CD4-positive, alpha-beta T cell treated with Interleukin-21 for 1 hour (primary cell): ENCODE measurements around the gene NID1.
"Not testable (repeated sequence)": the region's sequence is repeated elsewhere in the genome, so short reads cannot be mapped to it uniquely, and the experiment has no call there.

Experiments
- DNase-seq: peaks from one replicate; pipeline ENCODE4 v3.0.0-alpha.2; 2020

NID1 gene

GRCh38 chr1:235993652-235994051, 71.2 kb downstream of the NID1 start:
- no peak for DNase-seq

GRCh38 chr1:235992868-235993267, 72.0 kb downstream of the NID1 start:
- DNase-seq, result no peak

- no peak for DNase-seq
Measured at GRCh38 chr1:235992346-235992745, 72.5 kb downstream of the NID1 start.

GRCh38 chr1:235990330-235990795, 74.5 kb downstream of the NID1 start:
- no peak for DNase-seq

GRCh38 chr1:235989105-235989504, 75.8 kb downstream of the NID1 start:
- DNase-seq, result no peak

GRCh38 chr1:235986869-235987268, 78.0 kb downstream of the NID1 start:
- no peak for DNase-seq

- DNase-seq, result no peak
Measured at GRCh38 chr1:235984041-235984825, 80.7 kb downstream of the NID1 start.

GRCh38 chr1:235980976-235981375, 83.9 kb downstream of the NID1 start:
- no peak for DNase-seq

GRCh38 chr1:235979716-235980333, 85.1 kb downstream of the NID1 start:
- no peak for DNase-seq

GRCh38 chr1:235979176-235979575, 85.7 kb downstream of the NID1 start:
- no peak for DNase-seq

- no peak for DNase-seq
Measured at GRCh38 chr1:235976490-235976889, 88.4 kb downstream of the NID1 start.

GRCh38 chr1:235974616-235975015, 90.3 kb downstream of the NID1 start:
- no peak for DNase-seq

GRCh38 chr1:235972691-235973090, 92.2 kb downstream of the NID1 start:
- not testable (repeated sequence) for DNase-seq

GRCh38 chr1:235972311-235972689, 92.6 kb downstream of the NID1 start:
- DNase-seq, result no peak

GRCh38 chr1:235971571-235972310, 93.1 kb downstream of the NID1 start:
- DNase-seq, result peak; percentile 91

- no peak for DNase-seq
Measured at GRCh38 chr1:235971020-235971419, 93.9 kb downstream of the NID1 start.

- DNase-seq, result no peak
Measured at GRCh38 chr1:235968831-235969230, 96.1 kb downstream of the NID1 start.

GRCh38 chr1:235966134-235966533, 98.8 kb downstream of the NID1 start:
- not testable (repeated sequence) for DNase-seq

GRCh38 chr1:235960809-235961208, 104.1 kb downstream of the NID1 start:
- no peak for DNase-seq

GRCh38 chr1:235958021-235958420, 106.9 kb downstream of the NID1 start:
- DNase-seq, result no peak

GRCh38 chr1:235955777-235956176, 109.1 kb downstream of the NID1 start:
- DNase-seq, result no peak

GRCh38 chr1:235954306-235955283, 110.3 kb downstream of the NID1 start:
- DNase-seq, result peak; percentile 58

GRCh38 chr1:235953801-235954200, 111.1 kb downstream of the NID1 start:
- no peak for DNase-seq
